NCI-H526 treated with DMSO at 0.1 percent for 48 hours (cell line): ENCODE data around the gene LEKR1.

Source experiments
- DNase-seq: peaks from one replicate; lab custom pipeline; 2025; lab: John Stamatoyannopoulos, UW

LEKR1 gene

GRCh38 chr3:156981005-156981404, 154.9 kb downstream of the LEKR1 start:
- DNase-seq, result no peak

GRCh38 chr3:156983559-156983958, 157.4 kb downstream of the LEKR1 start:
- DNase-seq, result no peak

GRCh38 chr3:156985711-156986110, 159.6 kb downstream of the LEKR1 start:
- DNase-seq, result no peak

GRCh38 chr3:156987946-156988345, 161.8 kb downstream of the LEKR1 start:
- DNase-seq, result no peak

- no peak for DNase-seq
Observed at GRCh38 chr3:156997351-156997750, 171.2 kb downstream of the LEKR1 start.

- DNase-seq, result no peak
Observed at GRCh38 chr3:157001221-157001957, 175.2 kb downstream of the LEKR1 start.

- DNase-seq, result no peak
Observed at GRCh38 chr3:157021679-157022078, 195.5 kb downstream of the LEKR1 start.

GRCh38 chr3:157023226-157023625, 197.1 kb downstream of the LEKR1 start:
- DNase-seq, result no peak

GRCh38 chr3:157026091-157026490, 199.9 kb downstream of the LEKR1 start:
- DNase-seq, result no peak

- DNase-seq, result no peak
Observed at GRCh38 chr3:157027861-157028745, 201.9 kb downstream of the LEKR1 start.

GRCh38 chr3:157029365-157029790, 203.2 kb downstream of the LEKR1 start:
- DNase-seq, result no peak

GRCh38 chr3:157030712-157031111, 204.6 kb downstream of the LEKR1 start:
- no peak for DNase-seq

GRCh38 chr3:157033001-157033400, 206.8 kb downstream of the LEKR1 start:
- DNase-seq, result no peak

GRCh38 chr3:157040456-157040855, 214.3 kb downstream of the LEKR1 start:
- DNase-seq, result no peak

GRCh38 chr3:157042226-157042625, 216.1 kb downstream of the LEKR1 start:
- DNase-seq, result no peak

- no peak for DNase-seq
Observed at GRCh38 chr3:157043771-157044170, 217.6 kb downstream of the LEKR1 start.

GRCh38 chr3:157045238-157045850, 219.2 kb downstream of the LEKR1 start:
- no peak for DNase-seq

GRCh38 chr3:157046520-157046919, 220.4 kb downstream of the LEKR1 start:
- no peak for DNase-seq

- DNase-seq, result no peak
Observed at GRCh38 chr3:157051055-157051454, 224.9 kb downstream of the LEKR1 start.

GRCh38 chr3:157051591-157051990, 225.4 kb downstream of the LEKR1 start:
- no peak for DNase-seq

- no peak for DNase-seq
Observed at GRCh38 chr3:157056035-157056434, 229.9 kb downstream of the LEKR1 start.

- DNase-seq, result no peak
Observed at GRCh38 chr3:157058392-157059071, 232.4 kb downstream of the LEKR1 start.
